HEK293 (cell line): ENCODE data around the gene ADPRHL1.

ENCODE experiments used
- CTCF ChIP-seq: fragments of 450-650 bp; formaldehyde crosslinking; IDR thresholded peaks from 2 replicates; pipeline ENCODE4 v1.5.1; 2016; ENCODE audit warnings: missing biosample characterization, missing genetic modification characterization
- EGR2 ChIP-seq: fragments of 450-650 bp; formaldehyde crosslinking; IDR thresholded peaks from 2 replicates; pipeline ENCODE4 v1.5.1; 2016; ENCODE audit warnings: low read depth, missing biosample characterization, missing genetic modification characterization
- GLI2 ChIP-seq: fragments of 450-650 bp; formaldehyde crosslinking; IDR thresholded peaks from 2 replicates; pipeline ENCODE4; 2017; ENCODE audit warnings: missing biosample characterization, missing genetic modification characterization, low read depth, borderline replicate concordance
- HOXA7 ChIP-seq: sonication (generic); formaldehyde crosslinking; IDR thresholded peaks from 2 replicates; pipeline ENCODE4 v1.8.1; 2022; ENCODE audit warnings: missing genetic modification reagents, borderline replicate concordance
- KLF8 ChIP-seq: fragments of 450-650 bp; formaldehyde crosslinking; IDR thresholded peaks from 2 replicates; pipeline ENCODE4 v1.5.1; 2016; ENCODE audit warnings: missing biosample characterization, missing genetic modification characterization
- KLF9 ChIP-seq: fragments of 450-650 bp; formaldehyde crosslinking; IDR thresholded peaks from 2 replicates; pipeline ENCODE4 v1.5.1; 2016; ENCODE audit warnings: missing biosample characterization, missing genetic modification characterization, low read depth
- OVOL3 ChIP-seq: fragments of 450-650 bp; formaldehyde crosslinking; IDR thresholded peaks from 2 replicates; pipeline ENCODE4 v1.5.1; 2016; ENCODE audit warnings: missing biosample characterization, missing genetic modification characterization
- SETDB1 ChIP-seq: IDR thresholded peaks from one replicate; pipeline ENCODE4 v1.6.1; 2017; ENCODE audit warnings: mild to moderate bottlenecking, low read length, moderate library complexity, mixed read lengths; ENCODE audit not compliant: insufficient read length
- YY2 ChIP-seq: fragments of 450-650 bp; formaldehyde crosslinking; IDR thresholded peaks from 2 replicates; pipeline ENCODE4 v1.5.1; 2016; ENCODE audit warnings: missing biosample characterization, missing genetic modification characterization
- ZBTB1 ChIP-seq: fragments of 450-650 bp; formaldehyde crosslinking; IDR thresholded peaks from 2 replicates; pipeline ENCODE4 v1.5.1; 2016; ENCODE audit warnings: missing biosample characterization, missing genetic modification characterization
- ZBTB7A ChIP-seq: fragments of 450-650 bp; formaldehyde crosslinking; IDR thresholded peaks from 2 replicates; pipeline ENCODE4 v1.5.1; 2016; ENCODE audit warnings: low read depth, missing biosample characterization, missing genetic modification characterization
- ZIC2 ChIP-seq: fragments of 450-650 bp; formaldehyde crosslinking; IDR thresholded peaks from 2 replicates; pipeline ENCODE4 v1.5.1; 2016; ENCODE audit warnings: missing biosample characterization, missing genetic modification characterization
- ZNF121 ChIP-seq: fragments of 450-650 bp; formaldehyde crosslinking; IDR thresholded peaks from 2 replicates; pipeline ENCODE4 v1.5.1; 2016; ENCODE audit warnings: missing biosample characterization, missing genetic modification characterization
- ZNF184 ChIP-seq: fragments of 450-650 bp; IDR thresholded peaks from 2 replicates; pipeline ENCODE4 v1.5.1; 2018; ENCODE audit warnings: missing biosample characterization, mild to moderate bottlenecking, missing genetic modification characterization
- ZNF19 ChIP-seq: fragments of 450-650 bp; formaldehyde crosslinking; IDR thresholded peaks from 2 replicates; pipeline ENCODE4; 2016; ENCODE audit warnings: missing biosample characterization, missing genetic modification characterization, low read depth
- ZNF23 ChIP-seq: fragments of 450-650 bp; formaldehyde crosslinking; IDR thresholded peaks from 2 replicates; pipeline ENCODE4 v1.5.1; 2016; ENCODE audit warnings: missing biosample characterization, missing genetic modification characterization, borderline replicate concordance
- ZNF26 ChIP-seq: fragments of 450-650 bp; formaldehyde crosslinking; IDR thresholded peaks from 2 replicates; pipeline ENCODE4 v1.5.1; 2016; ENCODE audit warnings: missing biosample characterization, missing genetic modification characterization
- ZNF302 ChIP-seq: fragments of 450-650 bp; formaldehyde crosslinking; IDR thresholded peaks from 2 replicates; pipeline ENCODE4 v1.5.1; 2016; ENCODE audit warnings: missing biosample characterization, missing genetic modification characterization, low read depth
- ZNF324 ChIP-seq: fragments of 450-650 bp; formaldehyde crosslinking; IDR thresholded peaks from 2 replicates; pipeline ENCODE4 v1.5.1; 2016; ENCODE audit warnings: missing biosample characterization, missing genetic modification characterization
- ZNF37A ChIP-seq: fragments of 450-650 bp; IDR thresholded peaks from 2 replicates; pipeline ENCODE4 v1.5.1; 2018; ENCODE audit warnings: missing biosample characterization, missing genetic modification characterization
- ZNF501 ChIP-seq: fragments of 450-650 bp; formaldehyde crosslinking; IDR thresholded peaks from 2 replicates; pipeline ENCODE4 v1.5.1; 2016; ENCODE audit warnings: missing biosample characterization, missing genetic modification characterization
- ZNF549 ChIP-seq: fragments of 450-650 bp; IDR thresholded peaks from 2 replicates; pipeline ENCODE4 v1.5.1; 2018; ENCODE audit warnings: missing biosample characterization, missing genetic modification characterization, mild to moderate bottlenecking, inconsistent platforms, moderate library complexity
- ZNF580 ChIP-seq: fragments of 450-650 bp; formaldehyde crosslinking; IDR thresholded peaks from 2 replicates; pipeline ENCODE4 v1.5.1; 2016; ENCODE audit warnings: missing biosample characterization, missing genetic modification characterization
- ZNF626 ChIP-seq: fragments of 450-650 bp; sonication (Bioruptor Pico); formaldehyde crosslinking; IDR thresholded peaks from 2 replicates; pipeline ENCODE4 v1.5.1; 2018; ENCODE audit warnings: missing biosample characterization, missing genetic modification characterization, inconsistent platforms
- ZNF664 ChIP-seq: fragments of 450-650 bp; formaldehyde crosslinking; IDR thresholded peaks from 2 replicates; pipeline ENCODE4 v1.5.1; 2016; ENCODE audit warnings: missing biosample characterization, missing genetic modification characterization
- TF ChIP-seq, protein P1 (sequence below): fragments of 450-650 bp; formaldehyde crosslinking; IDR thresholded peaks from 2 replicates; pipeline ENCODE4 v1.5.1; 2016; ENCODE audit warnings: missing biosample characterization, missing genetic modification characterization
- TF ChIP-seq, protein P2 (sequence below): fragments of 450-650 bp; formaldehyde crosslinking; IDR thresholded peaks from 2 replicates; pipeline ENCODE4 v1.5.1; 2017; ENCODE audit warnings: missing biosample characterization, missing genetic modification characterization
- TF ChIP-seq, protein P3 (sequence below): fragments of 450-650 bp; formaldehyde crosslinking; IDR thresholded peaks from 2 replicates; pipeline ENCODE4 v1.5.0; 2017; ENCODE audit warnings: missing biosample characterization, missing genetic modification characterization, borderline replicate concordance

ADPRHL1 gene

DNA sequence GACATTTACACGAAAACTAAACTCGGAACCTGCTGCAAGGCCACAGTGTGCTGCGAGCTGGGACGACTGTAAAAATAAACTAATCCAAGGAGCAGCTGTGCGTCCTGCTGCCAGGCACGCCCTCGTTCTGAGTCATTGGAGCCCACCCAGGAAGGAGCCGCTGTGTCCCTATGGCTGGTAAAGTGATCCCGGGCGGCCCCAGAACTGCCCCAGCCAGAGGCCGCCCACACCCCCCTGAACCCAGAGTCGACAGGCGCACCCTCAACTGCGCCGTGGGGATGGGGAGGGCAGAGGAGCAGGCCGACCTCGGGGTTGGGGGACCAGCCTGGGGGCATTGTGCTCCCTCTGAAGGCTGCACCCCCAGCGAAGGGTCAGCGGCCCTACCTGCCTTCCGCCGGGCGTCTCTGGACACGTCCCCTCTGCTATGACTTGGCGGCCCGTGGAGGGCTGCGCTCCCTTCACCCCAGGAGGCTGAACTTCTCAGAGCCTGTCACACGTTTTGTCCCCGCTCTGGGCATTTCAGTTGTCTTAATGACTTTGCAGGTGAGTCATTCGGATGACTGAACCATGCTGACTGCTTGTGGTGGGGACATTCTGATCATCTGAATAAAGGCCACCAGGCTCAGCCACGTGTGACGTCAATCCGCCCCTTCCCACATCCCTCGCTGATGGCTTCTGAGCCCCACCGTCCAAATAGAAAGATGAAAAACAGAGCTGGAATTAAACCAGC lies 42.7 kb downstream of the ADPRHL1 start (continued):
- no peak for TF ChIP-seq YY2 (tag by site-specific recombination)
- TF ChIP-seq ZNF184 (tag by site-specific recombination): peak; percentile 17; the same call in 1 of the 2 replicates
- no peak; the same call in 1 of the 2 replicates for TF ChIP-seq ZNF501
- TF ChIP-seq ZNF121 (tag by site-specific recombination): no peak
- no peak for TF ChIP-seq ZNF23 (tag by site-specific recombination)
- no peak for TF ChIP-seq ZNF19 (tag by site-specific recombination)
- TF ChIP-seq, protein P1, sequence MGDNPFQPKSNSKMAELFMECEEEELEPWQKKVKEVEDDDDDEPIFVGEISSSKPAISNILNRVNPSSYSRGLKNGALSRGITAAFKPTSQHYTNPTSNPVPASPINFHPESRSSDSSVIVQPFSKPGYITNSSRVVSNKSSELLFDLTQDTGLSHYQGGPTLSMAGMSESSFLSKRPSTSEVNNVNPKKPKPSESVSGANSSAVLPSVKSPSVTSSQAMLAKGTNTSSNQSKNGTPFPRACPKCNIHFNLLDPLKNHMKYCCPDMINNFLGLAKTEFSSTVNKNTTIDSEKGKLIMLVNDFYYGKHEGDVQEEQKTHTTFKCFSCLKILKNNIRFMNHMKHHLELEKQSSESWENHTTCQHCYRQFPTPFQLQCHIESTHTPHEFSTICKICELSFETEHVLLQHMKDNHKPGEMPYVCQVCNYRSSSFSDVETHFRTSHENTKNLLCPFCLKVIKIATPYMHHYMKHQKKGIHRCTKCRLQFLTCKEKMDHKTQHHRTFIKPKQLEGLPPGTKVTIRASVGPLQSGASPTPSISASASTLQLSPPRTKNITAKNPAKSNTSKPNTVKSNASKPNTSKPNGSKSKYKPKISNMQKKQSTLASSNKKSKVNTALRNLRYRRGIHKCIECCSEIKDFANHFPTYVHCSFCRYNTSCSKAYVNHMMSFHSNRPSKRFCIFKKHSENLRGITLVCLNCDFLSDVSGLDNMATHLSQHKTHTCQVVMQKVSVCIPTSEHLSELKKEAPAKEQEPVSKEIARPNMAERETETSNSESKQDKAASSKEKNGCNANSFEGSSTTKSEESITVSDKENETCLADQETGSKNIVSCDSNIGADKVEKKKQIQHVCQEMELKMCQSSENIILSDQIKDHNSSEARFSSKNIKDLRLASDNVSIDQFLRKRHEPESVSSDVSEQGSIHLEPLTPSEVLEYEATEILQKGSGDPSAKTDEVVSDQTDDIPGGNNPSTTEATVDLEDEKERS (tag by site-specific recombination): no peak
- TF ChIP-seq, protein P2, sequence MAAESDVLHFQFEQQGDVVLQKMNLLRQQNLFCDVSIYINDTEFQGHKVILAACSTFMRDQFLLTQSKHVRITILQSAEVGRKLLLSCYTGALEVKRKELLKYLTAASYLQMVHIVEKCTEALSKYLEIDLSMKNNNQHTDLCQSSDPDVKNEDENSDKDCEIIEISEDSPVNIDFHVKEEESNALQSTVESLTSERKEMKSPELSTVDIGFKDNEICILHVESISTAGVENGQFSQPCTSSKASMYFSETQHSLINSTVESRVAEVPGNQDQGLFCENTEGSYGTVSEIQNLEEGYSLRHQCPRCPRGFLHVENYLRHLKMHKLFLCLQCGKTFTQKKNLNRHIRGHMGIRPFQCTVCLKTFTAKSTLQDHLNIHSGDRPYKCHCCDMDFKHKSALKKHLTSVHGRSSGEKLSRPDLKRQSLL (tag by site-specific recombination): no peak
- TF ChIP-seq ZNF626 (tag by site-specific recombination): no peak
- TF ChIP-seq, protein P3, sequence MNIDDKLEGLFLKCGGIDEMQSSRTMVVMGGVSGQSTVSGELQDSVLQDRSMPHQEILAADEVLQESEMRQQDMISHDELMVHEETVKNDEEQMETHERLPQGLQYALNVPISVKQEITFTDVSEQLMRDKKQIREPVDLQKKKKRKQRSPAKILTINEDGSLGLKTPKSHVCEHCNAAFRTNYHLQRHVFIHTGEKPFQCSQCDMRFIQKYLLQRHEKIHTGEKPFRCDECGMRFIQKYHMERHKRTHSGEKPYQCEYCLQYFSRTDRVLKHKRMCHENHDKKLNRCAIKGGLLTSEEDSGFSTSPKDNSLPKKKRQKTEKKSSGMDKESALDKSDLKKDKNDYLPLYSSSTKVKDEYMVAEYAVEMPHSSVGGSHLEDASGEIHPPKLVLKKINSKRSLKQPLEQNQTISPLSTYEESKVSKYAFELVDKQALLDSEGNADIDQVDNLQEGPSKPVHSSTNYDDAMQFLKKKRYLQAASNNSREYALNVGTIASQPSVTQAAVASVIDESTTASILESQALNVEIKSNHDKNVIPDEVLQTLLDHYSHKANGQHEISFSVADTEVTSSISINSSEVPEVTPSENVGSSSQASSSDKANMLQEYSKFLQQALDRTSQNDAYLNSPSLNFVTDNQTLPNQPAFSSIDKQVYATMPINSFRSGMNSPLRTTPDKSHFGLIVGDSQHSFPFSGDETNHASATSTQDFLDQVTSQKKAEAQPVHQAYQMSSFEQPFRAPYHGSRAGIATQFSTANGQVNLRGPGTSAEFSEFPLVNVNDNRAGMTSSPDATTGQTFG: no peak
- peak; percentile 32; the same call in 1 of the 2 replicates for TF ChIP-seq KLF8 (tag by site-specific recombination)
- TF ChIP-seq ZNF664 (tag by site-specific recombination): no peak
- no peak for TF ChIP-seq HOXA7 (CRISPR knock-in tag)
- TF ChIP-seq ZNF302 (tag by site-specific recombination): no peak
- no peak for TF ChIP-seq GLI2 (tag by site-specific recombination)
- TF ChIP-seq ZNF26 (tag by site-specific recombination): no peak
- 0 out of 2 replicates have a peak, but pooled peaks have one; percentile 40 for TF ChIP-seq EGR2 (tag by site-specific recombination)
- peak; percentile 97 for TF ChIP-seq ZIC2
- no peak for TF ChIP-seq ZBTB1 (tag by site-specific recombination)
- TF ChIP-seq CTCF (tag by site-specific recombination): no peak
- no peak for TF ChIP-seq ZNF37A (tag by site-specific recombination)
- TF ChIP-seq ZNF580: no peak
- no peak for TF ChIP-seq OVOL3
- peak; percentile 80 for TF ChIP-seq KLF9 (tag by site-specific recombination)
- no peak; the same call in 1 of the 2 replicates for TF ChIP-seq ZBTB7A (tag by site-specific recombination)
- no peak for TF ChIP-seq SETDB1
- 0 out of 2 replicates have a peak, but pooled peaks have one; percentile 12 for TF ChIP-seq ZNF324 (tag by site-specific recombination)
- TF ChIP-seq ZNF549 (tag by site-specific recombination): no peak
